GM19438 (cell line): ENCODE results near the gene HES6.
A peak's percentile ranks its signal among the peaks of the same experiment; 100 is the strongest.

Source experiments
- ATAC-seq: cut with Tn5 transposase; IDR thresholded peaks from one replicate; pipeline ENCODE4 v1.9.1; 2021; ENCODE audit warnings: low read depth; ENCODE audit not compliant: unreplicated experiment

Gene HES6

DNA sequence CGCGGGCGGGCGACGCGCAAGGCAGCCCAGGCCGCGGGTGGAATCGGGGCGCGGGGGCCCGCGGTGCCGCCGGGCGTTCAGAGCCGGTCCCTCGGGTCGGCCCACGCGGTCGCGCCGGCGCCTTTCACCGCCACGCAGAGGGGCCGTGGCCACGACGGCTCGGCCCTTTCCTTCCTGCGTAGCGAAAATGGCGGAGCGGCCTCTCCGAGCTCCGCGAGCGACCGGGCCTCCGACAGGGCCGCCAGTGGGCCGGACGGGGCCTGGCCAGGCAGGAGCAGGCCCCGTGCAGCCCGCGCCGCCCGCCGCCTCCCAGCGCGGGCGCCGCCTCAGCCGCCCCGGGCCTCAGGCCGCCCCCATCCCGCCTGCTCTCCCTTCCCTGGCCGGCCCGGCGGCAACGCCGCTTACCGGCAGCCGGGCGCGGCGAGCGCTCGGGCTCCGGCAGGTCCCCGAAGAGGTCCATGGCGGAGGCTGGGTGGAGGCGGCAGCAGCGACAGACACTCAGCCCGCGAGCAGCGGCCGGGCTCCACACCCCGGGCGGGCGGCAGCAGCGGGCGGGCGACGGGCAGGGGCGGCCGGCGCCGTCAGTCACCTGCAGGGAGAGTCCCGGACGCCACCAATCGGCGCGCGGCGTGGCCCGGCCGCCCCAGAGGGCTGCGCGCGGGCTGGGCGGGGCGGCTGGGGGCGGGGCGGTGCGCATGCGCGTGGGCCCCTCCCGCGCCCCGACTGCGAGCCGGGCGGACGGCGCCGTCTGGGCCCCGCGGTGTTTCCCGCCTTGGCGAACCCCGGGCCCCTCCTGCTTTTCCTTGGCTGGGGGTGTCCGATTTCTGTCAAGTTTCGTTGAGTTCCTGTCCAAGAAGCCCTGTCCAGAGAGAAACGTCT is 36.5 kb downstream of the HES6 start, which contains the start of gene ILKAP:
TSS of gene ILKAP (minus strand) at position 602 of the 879 bp plus-strand sequence. CDS start at position 460, 142 bp downstream.
- ATAC-seq, result peak; percentile 89

GRCh38 chr2:238202326-238203093 is 37.3 kb downstream of the HES6 start:
- no peak for ATAC-seq

GRCh38 chr2:238190445-238190844 is 49.4 kb downstream of the HES6 start:
- ATAC-seq, result no peak
